ENCODE results near the gene WDR19. TPM values are rescaled to one million over a fixed set of nuclear protein-coding genes. Genes with fewer than 3 reads are reported as not detected.

The WDR19 gene
- total RNA-seq (2012; rRNA removed) (13.1 and 16.0 TPM in 2 replicates), polyA plus RNA-seq (2012; rRNA removed) (17.2 and 22.6 TPM in 2 replicates), Bru-seq, nascent RNA (percentile 56 among the genes with signal in this experiment), BruChase-seq, experiment 1, labeled RNA remaining after a 6-hour chase (percentile 58 among the genes with signal in this experiment), BruChase-seq, experiment 2, labeled RNA remaining after a 2-hour chase (percentile 61 among the genes with signal in this experiment)
- polyA plus RNA-seq (2012; cell fraction: cytosol; rRNA removed), result 4.3 and 7.7 TPM in 2 replicates
- 16.5 and 108 TPM in 2 replicates for polyA plus RNA-seq (2012; cell fraction: nucleus; rRNA removed; ENCODE audit: low replicate concordance)
- long read RNA-seq, full-length matches to known transcripts, result 3 of 8 reads
- long read RNA-seq, partial matches to known transcripts, result 2 of 8 reads
- long read RNA-seq, other reads (novel, unspliced or antisense), result 3 of 8 reads

DNA sequence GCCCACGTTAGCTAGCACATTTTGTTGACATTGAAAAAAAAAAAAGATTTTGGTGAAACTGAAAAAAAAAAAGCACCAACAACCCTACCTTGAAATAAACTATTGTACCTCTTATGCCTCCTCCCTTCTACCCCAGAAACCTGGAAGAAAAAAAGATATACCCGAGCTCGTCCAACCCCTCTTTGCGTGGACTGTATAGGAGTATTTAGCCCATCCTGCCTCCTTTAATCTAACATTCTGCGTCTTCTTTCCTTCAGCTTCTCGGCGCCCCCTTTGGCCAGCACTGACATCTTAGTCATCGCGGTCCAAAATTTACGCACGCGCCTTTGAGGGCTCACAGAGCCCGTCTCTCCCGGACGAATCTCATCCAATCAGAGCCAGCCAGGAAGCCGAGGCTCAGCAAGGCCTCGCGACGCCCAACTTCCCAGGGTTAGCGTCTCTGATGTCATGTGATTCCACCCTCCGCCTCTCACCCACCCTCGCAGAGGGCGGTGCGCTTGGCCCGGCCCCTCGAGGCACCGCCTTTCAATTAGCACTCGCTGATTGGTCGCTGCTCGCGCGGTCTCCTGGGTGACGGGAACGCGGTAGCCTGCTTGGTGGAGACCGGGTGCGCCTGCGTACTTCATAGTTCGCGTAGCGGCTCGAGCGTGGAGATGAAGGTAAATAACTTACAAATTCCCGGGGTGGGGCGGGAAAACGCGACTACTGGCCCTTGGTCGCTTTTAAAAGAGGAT, at the start of gene WDR19:
Gene WDR19 (plus strand): TSS at position 625 of the 734 bp plus-strand sequence. CDS start 29 bp downstream, at position 654.
- POLR2A ChIA-PET (ENCODE audit: unreplicated experiment), result interaction anchor here (0.6 kb wide), 2 partner anchors 124 to 233 kb away, joined by 3 read pairs; no protein-coding TSS in a partner anchor
- H3K56ac ChIP-seq (ENCODE audit: extremely low read depth, insufficient read depth, low read length), result peak within 1 kb of the TSS; percentile 54; the same call in 1 of the 2 replicates
- H2AK5ac ChIP-seq (ENCODE audit: low read depth, low read length), result no peak within 1 kb of the TSS
- WGBS, 2 experiments (ENCODE audit: extremely low coverage in 2 of 2, insufficient read length in 1 of 2), result 0% methylated on average over 15 of the region's 48 CpGs; no CpG with 5 or more reads in 1 of the 2 experiments
- no peak within 1 kb of the TSS; the same call in 2 of the 3 replicates for H2BK15ac ChIP-seq (ENCODE audit: low read depth, low read length)
- H3K14ac ChIP-seq (replicated peaks; ENCODE audit: low read depth, low read length), result peak within 1 kb of the TSS; percentile 34; the same call in 1 of the 2 replicates
- H3K27ac ChIP-seq (ENCODE audit: insufficient read depth, low read length), result peak within 1 kb of the TSS; percentile 31
- peak within 1 kb of the TSS; percentile 98 for H3K4me2 ChIP-seq (ENCODE audit: low read depth, low read length)
- intact Hi-C loops (cut with micrococcal nuclease) (no loop called here), dilution Hi-C loops (cut with HindIII; ENCODE audit: low sequenced_read_pairs, unreplicated experiment) (no loop called here), in situ Hi-C loops (cut with MboI; ENCODE audit: low sequenced_read_pairs) (no loop called here)
- H4K91ac ChIP-seq (ENCODE audit: insufficient read depth, low read depth, low read length), result no peak within 1 kb of the TSS; the same call in 1 of the 2 replicates
- H4K5ac ChIP-seq (ENCODE audit: low read depth, low read length), result peak within 1 kb of the TSS; percentile 56; the same call in 1 of the 2 replicates
- H3K4me3 ChIP-seq (ENCODE audit: insufficient read depth, low read depth, low read length), result peak within 1 kb of the TSS; percentile 71
- CTCF ChIA-PET, result interaction anchor here (1.2 kb wide), 1 partner anchor 10 kb away, joined by 3 read pairs; no protein-coding TSS in a partner anchor
- no peaks in the 10 kb centered on the region for H3K9me3 ChIP-seq (ENCODE audit: control insufficient read depth, insufficient read depth, low read length)
- H2BK120ac ChIP-seq (ENCODE audit: low read depth, low read length), result no peak within 1 kb of the TSS; the same call in 1 of the 2 replicates
- H2AK9ac ChIP-seq (replicated peaks; ENCODE audit: low read depth, low read length, poor library complexity), result peak within 1 kb of the TSS; percentile 57
- peak within 1 kb of the TSS; percentile 23 for H2BK5ac ChIP-seq (ENCODE audit: low read depth, low read length, poor library complexity, severe bottlenecking)
- H3K4ac ChIP-seq (ENCODE audit: low read depth, low read length), result peak within 1 kb of the TSS; percentile 43
- H3K27me3 ChIP-seq (ENCODE audit: control insufficient read depth, insufficient read depth, low read length), result no peaks in the 10 kb centered on the region
- no TSS peak for BruUV-seq (replicated peaks)
- ATAC-seq (ENCODE audit: low read depth) (peak; percentile 99), DNase-seq (peak; percentile 99)
- no peak within 1 kb of the TSS for H2BK20ac ChIP-seq (ENCODE audit: low read depth, low read length)
- no peak within 1 kb of the TSS for H3K18ac ChIP-seq (ENCODE audit: low read depth, low read length)
- peaks cover 4 to 7% of the 10 kb centered on the region in 2 experiments; a peak in 2 of 4 replicates for H3K79me1 ChIP-seq (ENCODE audit: low read depth in 1 of 2, low read length in 2 of 2)
- H3K4me1 ChIP-seq (ENCODE audit: control insufficient read depth, insufficient read depth, low read length), result no peaks in the 10 kb centered on the region
- peak within 1 kb of the TSS; percentile 6 to 86 for H4K8ac ChIP-seq (ENCODE audit: low read depth in 2 of 2, low read length in 2 of 2)
- H3K23ac ChIP-seq (ENCODE audit: low read depth, low read length), result peak within 1 kb of the TSS; percentile 69
- H3K9ac ChIP-seq (ENCODE audit: low read depth, low read length), result peak within 1 kb of the TSS; percentile 65
- H4K20me1 ChIP-seq (ENCODE audit: insufficient read depth, low read length), result no peaks in the 10 kb centered on the region
- H3K9me1 ChIP-seq (ENCODE audit: insufficient read depth, low read length), result no peaks in the 10 kb centered on the region
- no peaks in the 10 kb centered on the region for H3K36me3 ChIP-seq (ENCODE audit: control insufficient read depth, insufficient read depth, low read length)
- H2AFZ ChIP-seq (replicated peaks; ENCODE audit: low read length, poor library complexity), result peak within 1 kb of the TSS; percentile 93
- TF ChIP-seq MXI1 (IDR thresholded peaks at IDR 0.05; ENCODE audit: borderline replicate concordance, low read depth, low read length) (peak; percentile 83), USF2 (IDR thresholded peaks at IDR 0.05; ENCODE audit: low read depth, low read length) (peak; percentile 83), RAD21 (IDR thresholded peaks at IDR 0.05; ENCODE audit: low read length) (peak; percentile 36), POLR2A (IDR thresholded peaks at IDR 0.05; ENCODE audit: low read depth, low read length) (no peak), ELK1 (IDR thresholded peaks at IDR 0.05; ENCODE audit: borderline replicate concordance, low read depth, low read length) (no peak), MAZ (IDR thresholded peaks at IDR 0.05; ENCODE audit: borderline replicate concordance, low read depth, low read length) (peak; percentile 91), SMC3 (IDR thresholded peaks at IDR 0.05; ENCODE audit: low read depth, low read length) (no peak), CEBPB (IDR thresholded peaks at IDR 0.05; ENCODE audit: low read depth, low read length) (no peak), BHLHE40 (IDR thresholded peaks at IDR 0.05; ENCODE audit: low read depth, low read length) (no peak), CTCF (conservative IDR thresholded peaks at IDR 0.05; ENCODE audit: low read depth, low read length) (peak; percentile 52), NFE2L2 (IDR thresholded peaks at IDR 0.05; ENCODE audit: low read depth, low read length) (peak; percentile 11; the same call in 1 of the 2 replicates)

Measured in IMR-90 (cell line).